ENCODE data around the gene SLCO4A1.

SLCO4A1 gene

DNA sequence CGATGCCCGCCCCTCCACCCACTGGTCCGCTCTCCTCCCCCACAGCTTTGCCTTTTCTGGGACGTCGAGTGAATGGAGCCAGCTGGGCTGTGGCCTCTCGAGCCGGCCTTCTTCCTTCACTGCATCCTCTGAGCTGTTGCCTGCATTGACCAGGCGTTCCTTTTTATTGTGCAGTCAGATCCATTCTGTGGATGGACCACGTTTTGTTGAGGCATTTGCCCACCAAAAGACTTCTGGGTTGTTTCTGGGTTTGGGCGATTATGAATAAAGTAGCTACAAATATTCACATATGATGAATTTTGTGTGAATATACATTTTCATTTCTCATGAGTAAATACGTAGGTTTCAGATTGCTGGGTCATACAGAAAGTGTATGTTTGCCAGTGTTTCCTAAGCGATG, 76.2 kb downstream of the SLCO4A1 start:
- no peak for ATAC-seq
- TF ChIP-seq ARNTL (CRISPR knock-in tag; IDR thresholded peaks at IDR 0.05; ENCODE audit: borderline replicate concordance, low read depth) (no peak), CSRNP3 (CRISPR knock-in tag; IDR thresholded peaks at IDR 0.05) (no peak), ZFP3 (CRISPR knock-in tag; IDR thresholded peaks at IDR 0.05) (no peak), ZC3H10 (CRISPR knock-in tag; IDR thresholded peaks at IDR 0.05) (no peak), TOX (CRISPR knock-in tag; IDR thresholded peaks at IDR 0.05; ENCODE audit: borderline replicate concordance) (no peak), RARB (CRISPR knock-in tag; IDR thresholded peaks at IDR 0.05) (no peak), ZNF70 (CRISPR knock-in tag; IDR thresholded peaks at IDR 0.05) (no peak), GLIS3 (CRISPR knock-in tag; IDR thresholded peaks at IDR 0.05) (no peak), CSDC2 (CRISPR knock-in tag; IDR thresholded peaks at IDR 0.05) (no peak), ZFP30 (CRISPR knock-in tag; IDR thresholded peaks at IDR 0.05) (no peak), ZNF565 (CRISPR knock-in tag; conservative IDR thresholded peaks at IDR 0.05; ENCODE audit: low read depth) (no peak), TCF4 (CRISPR knock-in tag; IDR thresholded peaks at IDR 0.05; ENCODE audit: borderline replicate concordance) (no peak), ISL1 (CRISPR knock-in tag; IDR thresholded peaks at IDR 0.05) (no peak), ESRRG (CRISPR knock-in tag; IDR thresholded peaks at IDR 0.05) (no peak), SNAI2 (CRISPR knock-in tag; IDR thresholded peaks at IDR 0.05) (no peak), OSR1 (CRISPR knock-in tag; IDR thresholded peaks at IDR 0.05) (no peak)
- TF ChIP-seq, protein P1, sequence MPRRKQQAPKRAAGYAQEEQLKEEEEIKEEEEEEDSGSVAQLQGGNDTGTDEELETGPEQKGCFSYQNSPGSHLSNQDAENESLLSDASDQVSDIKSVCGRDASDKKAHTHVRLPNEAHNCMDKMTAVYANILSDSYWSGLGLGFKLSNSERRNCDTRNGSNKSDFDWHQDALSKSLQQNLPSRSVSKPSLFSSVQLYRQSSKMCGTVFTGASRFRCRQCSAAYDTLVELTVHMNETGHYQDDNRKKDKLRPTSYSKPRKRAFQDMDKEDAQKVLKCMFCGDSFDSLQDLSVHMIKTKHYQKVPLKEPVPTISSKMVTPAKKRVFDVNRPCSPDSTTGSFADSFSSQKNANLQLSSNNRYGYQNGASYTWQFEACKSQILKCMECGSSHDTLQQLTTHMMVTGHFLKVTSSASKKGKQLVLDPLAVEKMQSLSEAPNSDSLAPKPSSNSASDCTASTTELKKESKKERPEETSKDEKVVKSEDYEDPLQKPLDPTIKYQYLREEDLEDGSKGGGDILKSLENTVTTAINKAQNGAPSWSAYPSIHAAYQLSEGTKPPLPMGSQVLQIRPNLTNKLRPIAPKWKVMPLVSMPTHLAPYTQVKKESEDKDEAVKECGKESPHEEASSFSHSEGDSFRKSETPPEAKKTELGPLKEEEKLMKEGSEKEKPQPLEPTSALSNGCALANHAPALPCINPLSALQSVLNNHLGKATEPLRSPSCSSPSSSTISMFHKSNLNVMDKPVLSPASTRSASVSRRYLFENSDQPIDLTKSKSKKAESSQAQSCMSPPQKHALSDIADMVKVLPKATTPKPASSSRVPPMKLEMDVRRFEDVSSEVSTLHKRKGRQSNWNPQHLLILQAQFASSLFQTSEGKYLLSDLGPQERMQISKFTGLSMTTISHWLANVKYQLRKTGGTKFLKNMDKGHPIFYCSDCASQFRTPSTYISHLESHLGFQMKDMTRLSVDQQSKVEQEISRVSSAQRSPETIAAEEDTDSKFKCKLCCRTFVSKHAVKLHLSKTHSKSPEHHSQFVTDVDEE (CRISPR knock-in tag; IDR thresholded peaks at IDR 0.05) = no peak
- TF ChIP-seq, protein P2, sequence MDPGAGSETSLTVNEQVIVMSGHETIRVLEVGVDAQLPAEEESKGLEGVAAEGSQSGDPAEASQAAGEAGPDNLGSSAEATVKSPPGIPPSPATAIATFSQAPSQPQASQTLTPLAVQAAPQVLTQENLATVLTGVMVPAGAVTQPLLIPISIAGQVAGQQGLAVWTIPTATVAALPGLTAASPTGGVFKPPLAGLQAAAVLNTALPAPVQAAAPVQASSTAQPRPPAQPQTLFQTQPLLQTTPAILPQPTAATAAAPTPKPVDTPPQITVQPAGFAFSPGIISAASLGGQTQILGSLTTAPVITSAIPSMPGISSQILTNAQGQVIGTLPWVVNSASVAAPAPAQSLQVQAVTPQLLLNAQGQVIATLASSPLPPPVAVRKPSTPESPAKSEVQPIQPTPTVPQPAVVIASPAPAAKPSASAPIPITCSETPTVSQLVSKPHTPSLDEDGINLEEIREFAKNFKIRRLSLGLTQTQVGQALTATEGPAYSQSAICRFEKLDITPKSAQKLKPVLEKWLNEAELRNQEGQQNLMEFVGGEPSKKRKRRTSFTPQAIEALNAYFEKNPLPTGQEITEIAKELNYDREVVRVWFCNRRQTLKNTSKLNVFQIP (CRISPR knock-in tag; IDR thresholded peaks at IDR 0.05; ENCODE audit: borderline replicate concordance, low read depth) = no peak

GRCh38 chr20:62719250-62719935, 77.1 kb downstream of the SLCO4A1 start:
- no peak for TF ChIP-seq ARNTL (CRISPR knock-in tag; IDR thresholded peaks at IDR 0.05; ENCODE audit: borderline replicate concordance, low read depth)
- TF ChIP-seq ZFP3 (CRISPR knock-in tag; IDR thresholded peaks at IDR 0.05) = no peak
- TF ChIP-seq ZC3H10 (CRISPR knock-in tag; IDR thresholded peaks at IDR 0.05) = no peak
- no peak for TF ChIP-seq ZNF565 (CRISPR knock-in tag; conservative IDR thresholded peaks at IDR 0.05; ENCODE audit: low read depth)
- no peak for ATAC-seq
